ENCODE results near the gene ZCCHC12.

ZCCHC12 gene

GRCh38 chrX:118872102-118872566 lies 48.5 kb downstream of the ZCCHC12 start:
- DNase-seq: no peak
